ENCODE results near the gene SLC23A3. TPM values are rescaled to one million over a fixed set of nuclear protein-coding genes. Genes with fewer than 3 reads are reported as not detected.

Gene SLC23A3
- total and polyA plus RNA-seq, 2 donors: 0.47 to 2.6 TPM

DNA sequence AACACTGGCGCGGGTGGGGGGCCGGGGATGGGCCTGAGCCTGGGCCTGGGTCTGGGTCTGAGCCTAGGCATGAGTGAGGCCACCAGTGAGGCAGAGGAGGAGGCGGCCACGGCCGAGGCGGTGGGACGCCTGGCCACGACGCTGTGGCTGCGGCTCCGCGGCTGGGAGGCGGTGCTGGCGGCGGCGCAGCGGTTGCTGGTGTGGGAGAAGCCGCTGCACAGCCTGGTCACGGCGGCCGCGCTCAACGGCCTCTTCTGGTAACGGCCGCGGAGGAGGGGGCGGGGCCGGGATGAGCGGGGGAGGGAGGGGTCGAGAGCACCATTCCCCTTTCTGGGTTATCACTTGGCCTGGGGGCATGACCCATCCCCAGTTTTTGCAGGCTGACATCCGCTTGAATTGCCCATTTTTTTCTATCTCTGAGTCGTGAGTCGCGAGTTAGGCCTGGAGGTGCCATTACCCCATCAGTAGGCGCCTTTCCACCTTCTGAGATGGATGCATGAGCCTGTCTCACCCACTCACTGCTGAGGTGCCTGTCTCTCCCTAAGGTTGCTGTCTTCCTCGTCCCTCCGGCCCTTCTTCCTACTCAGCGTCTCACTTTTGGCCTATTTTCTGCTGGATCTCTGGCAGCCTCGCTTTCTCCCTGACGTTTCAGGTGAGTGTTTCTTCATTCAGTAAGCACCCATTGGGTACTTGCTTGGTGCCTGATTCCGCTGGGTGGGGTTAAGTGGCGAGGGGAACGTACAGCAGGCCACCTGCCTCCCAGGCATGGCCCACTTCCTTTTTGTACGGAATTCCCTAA, 8.7 kb upstream of the SLC23A3 start:
- no peaks in the 10 kb centered on the region for H3K27me3 ChIP-seq (ENCODE audit: control insufficient read depth in 2 of 2, insufficient read depth in 1 of 2, low read length in 1 of 2)
- H3K4me3 ChIP-seq (ENCODE audit: low read length in 2 of 2): peak overlapping the region; percentile 88 to 98
- H3K27ac ChIP-seq (ENCODE audit: low read depth in 1 of 2, low read length in 1 of 2): peak overlapping the region; percentile 55 to 100
- peak in 3 of 9 donors; percentile 24 to 57 (median 27) for DNase-seq (ENCODE audit: low read depth in 6 of 9, low spot score in 9 of 9)
- H3K36me3 ChIP-seq (ENCODE audit: control insufficient read depth in 2 of 2, insufficient read depth in 2 of 2, low read length in 1 of 2): peaks cover 54 to 57% of the 10 kb centered on the region in 2 donors
- peaks cover 20 to 27% of the 10 kb centered on the region in 2 donors for H3K4me1 ChIP-seq (ENCODE audit: control insufficient read depth in 2 of 2, insufficient read depth in 2 of 2, low read length in 2 of 2)
- 5% methylated on average over 45 of the region's 45 CpGs for WGBS
- no peaks in the 10 kb centered on the region for H3K9me3 ChIP-seq (ENCODE audit: control insufficient read depth in 2 of 2, insufficient read depth in 1 of 2, low read length in 1 of 2)

- Histone ChIP-seq H3K27ac (ENCODE audit: low read depth in 1 of 2, low read length in 1 of 2) (peak within 1 kb of the TSS; percentile 100), H3K36me3 (ENCODE audit: control insufficient read depth in 2 of 2, insufficient read depth in 2 of 2, low read length in 1 of 2) (peaks cover 55 to 57% of the 10 kb centered on the region in 2 donors), H3K4me3 (ENCODE audit: low read length in 2 of 2) (peak within 1 kb of the TSS; percentile 88 to 98), H3K9me3 (ENCODE audit: control insufficient read depth in 2 of 2, insufficient read depth in 1 of 2, low read length in 1 of 2) (no peaks in the 10 kb centered on the region), H3K27me3 (ENCODE audit: control insufficient read depth in 2 of 2, insufficient read depth in 1 of 2, low read length in 1 of 2) (no peaks in the 10 kb centered on the region), H3K4me1 (ENCODE audit: control insufficient read depth in 2 of 2, insufficient read depth in 2 of 2, low read length in 2 of 2) (peaks cover 20 to 27% of the 10 kb centered on the region in 2 donors)
- under 1% methylated on average over 67 of the region's 67 CpGs for WGBS
- DNase-seq (ENCODE audit: low read depth in 6 of 9, low spot score in 9 of 9): peak; percentile 77 to 94 (median 86)
Measured at GRCh38 chr2:219177552-219178376, 7.9 kb upstream of the SLC23A3 start, which contains the start of gene RETREG2. RETREG2 (plus strand) TSS chr2:219178275; CDS start chr2:219178353, 78 bp downstream.

DNA sequence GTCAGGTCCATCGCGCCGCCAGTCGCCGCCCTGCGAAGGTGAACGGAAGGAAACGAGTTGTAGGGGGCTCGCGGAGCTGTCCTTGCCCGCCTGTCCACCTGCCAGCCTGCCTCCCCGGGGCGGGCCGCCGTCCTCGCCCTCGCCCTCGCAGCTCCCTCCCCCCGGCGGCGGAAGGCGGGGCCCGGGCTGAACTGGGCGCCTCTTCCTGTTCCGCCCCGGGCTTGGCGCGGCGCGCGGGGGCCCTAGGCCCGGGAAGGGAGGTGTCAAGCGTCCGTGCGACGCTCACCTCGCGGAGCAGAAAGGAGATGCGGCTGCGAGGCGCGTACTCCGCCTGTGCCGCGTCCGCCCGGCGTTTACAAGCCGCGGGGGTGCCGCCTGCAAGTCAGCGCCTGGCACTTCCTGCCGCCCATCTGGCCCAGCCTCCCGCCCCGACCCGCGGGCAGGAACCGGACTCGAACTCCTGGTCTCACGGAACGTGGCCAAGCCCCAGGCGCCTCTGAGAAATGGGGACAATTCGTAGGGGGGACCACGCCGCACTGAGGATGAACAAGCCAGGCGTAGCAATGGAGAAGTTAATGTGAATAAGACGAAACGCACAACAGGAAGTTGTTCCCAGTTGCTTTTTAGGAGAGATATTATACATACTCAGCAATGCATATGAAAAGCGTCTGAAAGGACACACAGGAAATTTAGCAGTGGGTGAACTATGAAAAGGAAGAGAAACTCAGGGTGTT, 7.2 kb upstream of the SLC23A3 start, which contains the start of gene CNPPD1:
CNPPD1 (minus strand) TSS at position 108 of the 734 bp plus-strand sequence; CDS start at position 11, 97 bp downstream.
- under 1% methylated on average over 69 of the region's 69 CpGs for WGBS
- H3K27ac ChIP-seq (ENCODE audit: low read depth in 1 of 2, low read length in 1 of 2): peak within 1 kb of the TSS; percentile 100
- H3K9me3 ChIP-seq (ENCODE audit: control insufficient read depth in 2 of 2, insufficient read depth in 1 of 2, low read length in 1 of 2): no peaks in the 10 kb centered on the region
- peak within 1 kb of the TSS; percentile 88 to 98 for H3K4me3 ChIP-seq (ENCODE audit: low read length in 2 of 2)
- peaks cover 55 to 57% of the 10 kb centered on the region in 2 donors for H3K36me3 ChIP-seq (ENCODE audit: control insufficient read depth in 2 of 2, insufficient read depth in 2 of 2, low read length in 1 of 2)
- H3K27me3 ChIP-seq (ENCODE audit: control insufficient read depth in 2 of 2, insufficient read depth in 1 of 2, low read length in 1 of 2): no peaks in the 10 kb centered on the region
- peaks cover 20 to 27% of the 10 kb centered on the region in 2 donors for H3K4me1 ChIP-seq (ENCODE audit: control insufficient read depth in 2 of 2, insufficient read depth in 2 of 2, low read length in 2 of 2)
- DNase-seq (ENCODE audit: low read depth in 6 of 9, low spot score in 9 of 9): peak; percentile 64 to 94 (median 80)

DNA sequence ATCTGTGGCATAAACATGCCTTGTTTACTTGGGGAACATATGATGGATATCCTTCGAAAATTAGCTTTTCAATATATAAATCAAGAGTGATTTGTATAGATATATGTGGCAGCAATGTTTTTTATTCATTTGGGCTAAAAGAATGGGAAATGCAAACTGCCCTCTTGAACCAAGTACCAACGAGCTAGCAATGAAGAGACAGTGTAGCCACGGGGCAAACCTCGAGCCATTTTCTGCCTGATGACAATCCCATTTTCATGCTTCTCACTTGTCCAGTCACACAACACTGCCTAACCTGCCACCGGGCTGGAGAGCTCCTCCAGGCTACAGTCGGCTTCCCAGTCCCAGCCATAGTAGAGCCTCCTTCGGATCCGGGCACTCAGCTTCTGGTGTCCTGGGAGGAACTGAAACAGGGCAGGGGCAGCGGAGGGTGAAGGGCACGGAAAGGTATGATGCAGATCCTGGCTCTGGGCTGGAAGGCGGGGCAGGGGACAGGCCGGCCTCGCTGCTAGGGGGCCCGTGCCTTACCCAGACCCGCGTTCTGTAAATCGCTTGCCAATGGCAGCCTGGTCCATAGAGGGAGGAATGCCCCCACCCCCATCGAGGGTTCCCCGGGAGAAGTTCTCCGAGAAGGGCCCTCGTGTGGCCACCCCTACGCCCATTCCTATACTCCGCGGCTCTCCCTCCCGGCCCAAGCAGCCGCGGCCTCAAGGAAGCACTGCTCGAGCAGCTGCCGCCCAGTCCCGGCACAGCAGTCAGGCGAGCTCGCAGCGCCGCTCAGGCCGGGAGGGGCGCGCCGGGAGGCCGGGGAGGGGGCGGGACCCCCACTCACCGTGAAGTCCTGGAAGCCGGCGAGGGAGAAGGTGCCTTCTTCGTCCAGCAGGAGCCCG, 6.3 kb upstream of the SLC23A3 start:
- 3% methylated on average over 45 of the region's 45 CpGs for WGBS
- Histone ChIP-seq H3K27me3 (ENCODE audit: control insufficient read depth in 2 of 2, insufficient read depth in 1 of 2, low read length in 1 of 2) (no peaks in the 10 kb centered on the region), H3K36me3 (ENCODE audit: control insufficient read depth in 2 of 2, insufficient read depth in 2 of 2, low read length in 1 of 2) (peaks cover 50 to 57% of the 10 kb centered on the region in 2 donors), H3K27ac (ENCODE audit: low read depth in 1 of 2, low read length in 1 of 2) (peak overlapping the region; percentile 100), H3K4me1 (ENCODE audit: control insufficient read depth in 2 of 2, insufficient read depth in 2 of 2, low read length in 2 of 2) (peaks cover 20 to 27% of the 10 kb centered on the region in 2 donors), H3K4me3 (ENCODE audit: low read length in 2 of 2) (peak overlapping the region; percentile 88 to 98), H3K9me3 (ENCODE audit: control insufficient read depth in 2 of 2, insufficient read depth in 1 of 2, low read length in 1 of 2) (no peaks in the 10 kb centered on the region)
- DNase-seq (ENCODE audit: low read depth in 6 of 9, low spot score in 9 of 9): peak in 1 of 9 donors; percentile 14

GRCh38 chr2:219175486-219175885, 5.7 kb upstream of the SLC23A3 start:
- Histone ChIP-seq H3K27ac (ENCODE audit: low read depth in 1 of 2, low read length in 1 of 2) (no peak overlapping the region), H3K9me3 (ENCODE audit: control insufficient read depth in 2 of 2, insufficient read depth in 1 of 2, low read length in 1 of 2) (no peaks in the 10 kb centered on the region), H3K27me3 (ENCODE audit: control insufficient read depth in 2 of 2, insufficient read depth in 1 of 2, low read length in 1 of 2) (no peaks in the 10 kb centered on the region), H3K4me1 (ENCODE audit: control insufficient read depth in 2 of 2, insufficient read depth in 2 of 2, low read length in 2 of 2) (peaks cover 20 to 27% of the 10 kb centered on the region in 2 donors), H3K36me3 (ENCODE audit: control insufficient read depth in 2 of 2, insufficient read depth in 2 of 2, low read length in 1 of 2) (peaks cover 43 to 51% of the 10 kb centered on the region in 2 donors), H3K4me3 (ENCODE audit: low read length in 2 of 2) (peak overlapping the region in 1 of 2 donors; percentile 88)
- no peak for DNase-seq (ENCODE audit: low read depth in 6 of 9, low spot score in 9 of 9)
- WGBS: 92% methylated on average over 7 of the region's 7 CpGs

DNA sequence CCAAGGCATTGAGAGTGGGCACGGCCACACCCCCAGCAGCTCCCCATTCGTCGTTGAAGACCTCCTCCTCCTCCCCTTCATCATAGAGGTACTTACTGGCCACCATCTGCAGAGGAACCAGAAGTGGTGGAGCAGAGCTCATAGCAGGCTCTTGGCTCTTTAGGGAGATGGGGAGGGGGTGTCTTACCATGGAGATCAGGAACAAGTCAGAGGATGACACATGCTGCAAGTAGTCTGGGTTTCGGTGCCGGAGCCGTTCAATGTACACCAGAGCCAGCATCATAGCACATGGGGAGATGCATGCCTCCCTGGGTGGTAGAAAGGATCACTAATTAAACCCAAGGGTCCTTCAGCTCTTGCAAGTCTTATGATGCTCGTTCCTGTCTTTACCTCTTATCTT, 5.0 kb upstream of the SLC23A3 start:
- Histone ChIP-seq H3K27ac (ENCODE audit: low read depth in 1 of 2, low read length in 1 of 2) (no peak overlapping the region), H3K4me3 (ENCODE audit: low read length in 2 of 2) (no peak overlapping the region), H3K36me3 (ENCODE audit: control insufficient read depth in 2 of 2, insufficient read depth in 2 of 2, low read length in 1 of 2) (peaks cover 39 to 44% of the 10 kb centered on the region in 2 donors), H3K27me3 (ENCODE audit: control insufficient read depth in 2 of 2, insufficient read depth in 1 of 2, low read length in 1 of 2) (no peaks in the 10 kb centered on the region), H3K9me3 (ENCODE audit: control insufficient read depth in 2 of 2, insufficient read depth in 1 of 2, low read length in 1 of 2) (no peaks in the 10 kb centered on the region), H3K4me1 (ENCODE audit: control insufficient read depth in 2 of 2, insufficient read depth in 2 of 2, low read length in 2 of 2) (peaks cover 20 to 25% of the 10 kb centered on the region in 2 donors)
- WGBS: 94% methylated on average over 7 of the region's 7 CpGs
- DNase-seq (ENCODE audit: low read depth in 6 of 9, low spot score in 9 of 9): no peak

- no peak for DNase-seq (ENCODE audit: low read depth in 6 of 9, low spot score in 9 of 9)
- no peak overlapping the region for H3K27ac ChIP-seq (ENCODE audit: low read depth in 1 of 2, low read length in 1 of 2)
- H3K27me3 ChIP-seq (ENCODE audit: control insufficient read depth in 2 of 2, insufficient read depth in 1 of 2, low read length in 1 of 2): no peaks in the 10 kb centered on the region
- H3K4me1 ChIP-seq (ENCODE audit: control insufficient read depth in 2 of 2, insufficient read depth in 2 of 2, low read length in 2 of 2): peaks cover 16 to 24% of the 10 kb centered on the region in 2 donors
- H3K36me3 ChIP-seq (ENCODE audit: control insufficient read depth in 2 of 2, insufficient read depth in 2 of 2, low read length in 1 of 2): peaks cover 35 to 40% of the 10 kb centered on the region in 2 donors
- H3K9me3 ChIP-seq (ENCODE audit: control insufficient read depth in 2 of 2, insufficient read depth in 1 of 2, low read length in 1 of 2): no peaks in the 10 kb centered on the region
- 98% methylated on average over 3 of the region's 3 CpGs for WGBS
- H3K4me3 ChIP-seq (ENCODE audit: low read length in 2 of 2): no peak overlapping the region
Measured at GRCh38 chr2:219174146-219174545, 4.3 kb upstream of the SLC23A3 start.

GRCh38 chr2:219173176-219173575, 3.3 kb upstream of the SLC23A3 start:
- DNase-seq (ENCODE audit: low read depth in 6 of 9, low spot score in 9 of 9): no peak
- H3K4me3 ChIP-seq (ENCODE audit: low read length in 2 of 2): no peak overlapping the region
- peaks cover 10 to 18% of the 10 kb centered on the region in 2 donors for H3K4me1 ChIP-seq (ENCODE audit: control insufficient read depth in 2 of 2, insufficient read depth in 2 of 2, low read length in 2 of 2)
- peaks cover 35 to 40% of the 10 kb centered on the region in 2 donors for H3K36me3 ChIP-seq (ENCODE audit: control insufficient read depth in 2 of 2, insufficient read depth in 2 of 2, low read length in 1 of 2)
- WGBS: 97% methylated on average over 6 of the region's 6 CpGs
- no peaks in the 10 kb centered on the region for H3K9me3 ChIP-seq (ENCODE audit: control insufficient read depth in 2 of 2, insufficient read depth in 1 of 2, low read length in 1 of 2)
- no peaks in the 10 kb centered on the region for H3K27me3 ChIP-seq (ENCODE audit: control insufficient read depth in 2 of 2, insufficient read depth in 1 of 2, low read length in 1 of 2)
- H3K27ac ChIP-seq (ENCODE audit: low read depth in 1 of 2, low read length in 1 of 2): no peak overlapping the region

Data from thymus (tissue), 11 donors.